ENCODE measurements around the gene TRAPPC14. TPM values are rescaled to one million over a fixed set of nuclear protein-coding genes. Genes with fewer than 3 reads are reported as not detected.
A peak's percentile ranks its signal among the peaks of the same experiment; 100 is the strongest.

Gene TRAPPC14
- total and polyA plus RNA-seq, 9 of the 15 experiments (the other 6 are each of a cell fraction or from before 2014, with no cell fraction given), result 0.42 to 45.9 (median 18.2) TPM

DNA sequence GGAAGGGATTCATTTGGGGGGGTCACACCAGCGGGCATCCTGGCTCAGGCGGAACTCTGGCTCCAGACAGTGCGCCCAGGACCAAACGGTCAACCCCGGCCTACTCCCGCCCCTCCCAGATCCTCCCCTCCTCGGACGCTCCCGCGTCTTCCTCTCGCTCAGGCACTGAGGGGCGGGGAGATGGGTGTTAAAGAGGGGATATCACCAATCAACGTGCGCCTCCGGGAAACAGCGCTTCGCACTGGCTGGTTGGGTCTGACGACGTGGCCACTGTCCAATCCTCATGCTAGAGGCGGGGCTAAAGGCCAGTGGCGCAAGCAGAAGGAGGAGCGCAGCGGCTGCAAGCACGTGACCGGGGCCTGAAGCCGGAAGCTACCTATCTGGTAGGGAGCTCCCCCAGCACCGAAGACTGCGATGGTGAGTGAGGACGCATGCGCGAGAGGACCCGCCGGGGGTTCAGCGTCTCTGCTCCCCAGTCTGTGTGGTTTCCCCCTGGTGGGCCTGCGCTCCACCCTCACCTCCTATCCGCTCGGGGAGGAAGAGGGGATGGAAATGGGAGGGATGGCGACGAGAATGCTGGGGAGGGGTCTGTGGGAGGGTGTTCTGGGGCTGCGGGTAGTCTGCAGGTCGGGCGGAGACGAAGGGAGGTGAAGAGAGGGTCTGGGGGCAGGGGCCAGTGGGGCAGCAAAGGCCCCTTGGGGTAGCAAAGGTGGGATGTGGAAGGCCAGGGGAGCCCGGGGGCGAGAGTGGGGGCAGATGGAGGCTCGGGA, 9.8 kb downstream of the TRAPPC14 start, which contains the start of gene LAMTOR4 (continued):
- TF ChIP-seq, protein P1, sequence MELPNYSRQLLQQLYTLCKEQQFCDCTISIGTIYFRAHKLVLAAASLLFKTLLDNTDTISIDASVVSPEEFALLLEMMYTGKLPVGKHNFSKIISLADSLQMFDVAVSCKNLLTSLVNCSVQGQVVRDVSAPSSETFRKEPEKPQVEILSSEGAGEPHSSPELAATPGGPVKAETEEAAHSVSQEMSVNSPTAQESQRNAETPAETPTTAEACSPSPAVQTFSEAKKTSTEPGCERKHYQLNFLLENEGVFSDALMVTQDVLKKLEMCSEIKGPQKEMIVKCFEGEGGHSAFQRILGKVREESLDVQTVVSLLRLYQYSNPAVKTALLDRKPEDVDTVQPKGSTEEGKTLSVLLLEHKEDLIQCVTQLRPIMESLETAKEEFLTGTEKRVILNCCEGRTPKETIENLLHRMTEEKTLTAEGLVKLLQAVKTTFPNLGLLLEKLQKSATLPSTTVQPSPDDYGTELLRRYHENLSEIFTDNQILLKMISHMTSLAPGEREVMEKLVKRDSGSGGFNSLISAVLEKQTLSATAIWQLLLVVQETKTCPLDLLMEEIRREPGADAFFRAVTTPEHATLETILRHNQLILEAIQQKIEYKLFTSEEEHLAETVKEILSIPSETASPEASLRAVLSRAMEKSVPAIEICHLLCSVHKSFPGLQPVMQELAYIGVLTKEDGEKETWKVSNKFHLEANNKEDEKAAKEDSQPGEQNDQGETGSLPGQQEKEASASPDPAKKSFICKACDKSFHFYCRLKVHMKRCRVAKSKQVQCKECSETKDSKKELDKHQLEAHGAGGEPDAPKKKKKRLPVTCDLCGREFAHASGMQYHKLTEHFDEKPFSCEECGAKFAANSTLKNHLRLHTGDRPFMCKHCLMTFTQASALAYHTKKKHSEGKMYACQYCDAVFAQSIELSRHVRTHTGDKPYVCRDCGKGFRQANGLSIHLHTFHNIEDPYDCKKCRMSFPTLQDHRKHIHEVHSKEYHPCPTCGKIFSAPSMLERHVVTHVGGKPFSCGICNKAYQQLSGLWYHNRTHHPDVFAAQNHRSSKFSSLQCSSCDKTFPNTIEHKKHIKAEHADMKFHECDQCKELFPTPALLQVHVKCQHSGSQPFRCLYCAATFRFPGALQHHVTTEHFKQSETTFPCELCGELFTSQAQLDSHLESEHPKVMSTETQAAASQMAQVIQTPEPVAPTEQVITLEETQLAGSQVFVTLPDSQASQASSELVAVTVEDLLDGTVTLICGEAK (IDR thresholded peaks at IDR 0.05), result peak; percentile 67; the same call in 1 of the 2 replicates
- TF ChIP-seq, protein P1 (CRISPR knock-in tag; IDR thresholded peaks at IDR 0.05), result no peak
- TF ChIP-seq RAD21 (CRISPR knock-in tag; conservative IDR thresholded peaks at IDR 0.05 in 1 of 2, IDR thresholded peaks at IDR 0.05 in 1 of 2), result no peak
- TF ChIP-seq, protein P2, sequence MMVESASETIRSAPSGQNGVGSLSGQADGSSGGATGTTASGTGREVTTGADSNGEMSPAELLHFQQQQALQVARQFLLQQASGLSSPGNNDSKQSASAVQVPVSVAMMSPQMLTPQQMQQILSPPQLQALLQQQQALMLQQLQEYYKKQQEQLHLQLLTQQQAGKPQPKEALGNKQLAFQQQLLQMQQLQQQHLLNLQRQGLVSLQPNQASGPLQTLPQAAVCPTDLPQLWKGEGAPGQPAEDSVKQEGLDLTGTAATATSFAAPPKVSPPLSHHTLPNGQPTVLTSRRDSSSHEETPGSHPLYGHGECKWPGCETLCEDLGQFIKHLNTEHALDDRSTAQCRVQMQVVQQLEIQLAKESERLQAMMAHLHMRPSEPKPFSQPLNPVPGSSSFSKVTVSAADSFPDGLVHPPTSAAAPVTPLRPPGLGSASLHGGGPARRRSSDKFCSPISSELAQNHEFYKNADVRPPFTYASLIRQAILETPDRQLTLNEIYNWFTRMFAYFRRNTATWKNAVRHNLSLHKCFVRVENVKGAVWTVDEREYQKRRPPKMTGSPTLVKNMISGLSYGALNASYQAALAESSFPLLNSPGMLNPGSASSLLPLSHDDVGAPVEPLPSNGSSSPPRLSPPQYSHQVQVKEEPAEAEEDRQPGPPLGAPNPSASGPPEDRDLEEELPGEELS (CRISPR knock-in tag; IDR thresholded peaks at IDR 0.05; ENCODE audit: borderline replicate concordance), result 0 out of 2 replicates have a peak, but pooled peaks have one; percentile 17
